ENCODE results near the gene PMM1.
"Not testable (repeated sequence)": the region's sequence is repeated elsewhere in the genome, so short reads cannot be mapped to it uniquely, and the experiment has no call there.

The PMM1 gene

DNA sequence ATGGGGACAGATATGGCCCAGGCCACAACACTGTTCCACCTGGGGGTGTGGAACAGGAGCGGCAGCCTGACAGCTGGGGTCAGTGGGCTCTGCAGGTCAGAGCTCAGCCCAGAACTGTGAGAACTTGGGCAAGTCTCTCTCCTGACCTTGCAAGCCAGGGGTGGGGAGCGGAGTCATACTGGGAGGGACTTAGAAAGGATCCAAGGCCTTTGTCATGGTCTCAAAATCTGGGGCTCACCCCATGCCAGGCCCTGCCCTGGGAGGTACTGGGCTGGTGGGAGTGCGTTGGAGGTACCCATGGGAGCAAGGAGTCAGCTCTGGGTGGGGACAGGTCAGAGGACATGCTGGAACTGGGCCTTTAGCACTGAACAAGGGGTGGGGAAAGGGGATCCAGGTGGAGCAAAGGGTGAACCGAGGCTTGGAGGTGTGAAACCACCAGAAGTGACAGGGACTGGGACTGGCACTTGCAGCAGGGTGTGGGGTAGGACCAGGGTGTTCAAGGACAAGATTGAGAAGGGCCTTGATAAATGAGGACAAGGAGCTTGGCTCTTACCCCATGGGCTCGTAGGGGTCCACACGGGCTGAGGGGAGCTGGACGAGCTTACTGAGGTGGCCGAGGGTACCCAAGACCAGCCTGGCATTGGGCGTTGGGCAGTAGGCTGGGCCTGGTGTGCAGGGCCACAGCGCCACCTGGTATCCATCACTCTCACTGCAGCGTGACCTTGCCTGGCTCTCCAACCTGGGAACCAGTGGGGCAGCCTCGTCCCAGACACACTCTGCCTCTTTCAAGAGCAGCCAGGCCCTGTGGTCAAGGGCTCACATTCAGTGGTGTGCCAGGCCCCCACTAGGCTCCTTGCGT is 7.4 kb upstream of the PMM1 start:
- no peak for DNase-seq

DNA sequence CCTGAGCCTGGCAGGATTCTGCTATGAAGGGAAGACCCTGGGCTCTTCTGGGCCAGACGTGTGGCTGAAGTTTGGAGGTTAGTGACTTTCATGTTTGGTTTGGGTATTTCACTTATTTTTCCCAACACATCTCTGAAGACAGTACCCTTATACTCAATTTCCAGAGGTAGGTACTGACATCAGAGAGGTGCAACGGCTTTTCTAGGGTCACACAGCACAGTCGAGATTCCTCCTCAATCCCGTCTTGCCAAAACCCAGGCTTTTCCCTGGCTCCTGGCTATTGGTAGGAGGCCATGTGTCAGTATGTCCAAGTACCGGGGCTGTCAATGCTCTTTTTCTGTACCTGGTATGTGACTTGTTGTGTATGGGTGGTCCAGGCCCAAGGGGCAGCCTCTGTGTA is 6.1 kb upstream of the PMM1 start:
- no peak for DNase-seq

GRCh38 chr22:41593336-41593960 is 3.8 kb upstream of the PMM1 start:
- DNase-seq = not testable (repeated sequence)

DNA sequence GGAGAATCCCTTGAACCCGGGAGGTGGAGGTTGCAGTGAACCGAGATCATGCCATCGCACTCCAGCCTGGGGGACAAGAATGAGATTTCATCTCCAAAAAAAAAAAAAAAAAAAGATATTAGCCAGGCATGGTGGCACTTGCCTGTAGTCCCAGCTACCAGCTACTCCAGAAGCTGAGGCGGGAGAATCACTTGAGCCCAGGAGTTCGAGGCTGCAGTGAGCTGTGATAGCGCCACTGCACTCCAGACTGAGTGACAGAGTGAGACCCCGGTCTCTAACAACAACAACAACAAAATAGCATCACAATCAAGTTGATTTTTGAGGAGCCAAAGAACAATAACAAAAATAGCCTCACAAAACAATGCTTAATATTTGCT is 2.3 kb downstream of the PMM1 start:
- no peak for DNase-seq

- no peak for DNase-seq
Observed at GRCh38 chr22:41585898-41586297, 3.7 kb downstream of the PMM1 start.

DNA sequence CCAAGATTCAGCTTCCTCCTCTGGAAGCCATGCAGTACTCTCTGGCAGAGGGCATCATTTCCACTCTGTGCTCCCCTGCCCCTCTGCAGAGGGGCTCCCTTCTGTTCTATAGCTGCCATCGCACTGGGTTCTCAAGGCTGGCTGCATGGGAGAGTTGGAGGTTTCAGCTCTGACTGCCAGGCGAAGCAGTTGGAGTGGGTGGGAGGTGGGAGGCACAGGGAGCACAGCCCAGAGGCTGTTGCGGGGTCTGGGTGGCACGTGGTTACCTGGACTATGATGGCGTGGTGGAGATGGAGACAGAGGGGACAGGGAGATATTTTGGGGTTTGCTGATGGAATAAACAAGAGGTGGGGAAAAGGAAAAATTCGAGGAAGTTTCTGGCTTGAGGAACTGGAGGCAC is 4.8 kb downstream of the PMM1 start:
- no peak for DNase-seq

DNA sequence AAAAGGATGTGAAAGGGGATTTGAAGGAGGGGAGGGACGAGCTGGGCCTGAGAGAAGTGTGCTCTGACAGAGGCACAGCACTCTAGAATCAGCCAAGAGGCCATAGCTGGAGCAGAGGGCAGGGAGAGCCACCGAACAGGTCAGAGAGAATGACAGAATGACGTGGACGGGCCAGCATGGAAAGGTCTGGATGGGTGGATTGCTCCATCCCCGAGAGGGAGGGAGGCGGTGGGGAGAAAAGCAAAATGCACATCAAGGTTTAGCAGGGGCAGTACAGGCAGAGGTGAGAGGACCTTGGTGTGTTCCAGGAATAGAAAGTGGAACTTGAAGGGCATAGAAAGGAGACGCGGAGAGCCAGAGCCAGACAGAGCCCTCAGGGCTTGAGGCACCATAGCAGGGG is 6.9 kb downstream of the PMM1 start:
- no peak for DNase-seq

GRCh38 chr22:41579997-41580355 is 9.7 kb downstream of the PMM1 start:
- DNase-seq = no peak

- DNase-seq = no peak
Observed at GRCh38 chr22:41579297-41579996, 10.2 kb downstream of the PMM1 start.

- DNase-seq = no peak
Observed at GRCh38 chr22:41578818-41579217, 10.8 kb downstream of the PMM1 start.

DNA sequence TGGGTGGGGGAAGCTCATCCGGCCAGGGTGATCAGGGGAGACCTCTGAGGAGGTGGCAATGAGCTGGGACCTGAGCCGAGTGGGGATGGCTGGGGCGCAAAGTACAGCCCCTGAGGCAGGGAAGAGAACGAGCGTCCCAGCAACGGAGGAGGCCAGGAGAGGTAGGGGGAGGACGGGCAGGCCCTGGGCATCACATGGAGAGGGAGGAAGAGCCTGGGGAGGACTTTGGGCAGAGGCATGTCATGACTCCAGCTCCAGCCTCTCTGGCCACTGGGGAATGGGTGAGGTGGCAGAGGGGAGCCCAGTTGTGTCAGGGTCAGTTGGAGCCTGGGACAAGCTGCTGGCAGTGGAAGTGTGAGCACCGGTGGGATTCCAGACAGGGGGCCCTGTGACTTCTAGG is 11.5 kb downstream of the PMM1 start:
- DNase-seq = no peak

GRCh38 chr22:41576877-41577276 is 12.8 kb downstream of the PMM1 start:
- no peak for DNase-seq

- DNase-seq = no peak
Observed at GRCh38 chr22:41575533-41575932, 14.1 kb downstream of the PMM1 start.

- no peak for DNase-seq
Observed at GRCh38 chr22:41574847-41575381, 14.7 kb downstream of the PMM1 start.

DNA sequence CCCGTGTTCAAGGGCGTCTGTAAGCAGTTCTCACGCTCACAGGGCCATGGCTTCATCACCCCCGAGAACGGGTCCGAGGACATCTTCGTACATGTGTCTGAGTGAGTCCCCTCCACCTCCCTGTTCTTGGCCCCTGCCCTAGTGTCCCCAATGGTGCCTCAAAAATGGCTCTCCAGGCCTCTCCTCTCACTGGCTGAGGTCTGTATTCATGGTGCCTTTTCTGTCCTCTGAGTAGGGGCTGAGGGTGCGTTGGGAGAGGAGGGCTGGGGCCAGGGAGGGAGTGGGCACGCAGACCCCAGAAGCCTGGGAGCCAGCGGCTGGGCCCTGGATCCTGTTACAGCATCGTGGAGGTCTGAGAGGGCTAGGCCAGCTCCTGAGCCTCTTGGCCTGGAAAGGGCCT is 16.0 kb downstream of the PMM1 start:
- DNase-seq = no peak

DNA sequence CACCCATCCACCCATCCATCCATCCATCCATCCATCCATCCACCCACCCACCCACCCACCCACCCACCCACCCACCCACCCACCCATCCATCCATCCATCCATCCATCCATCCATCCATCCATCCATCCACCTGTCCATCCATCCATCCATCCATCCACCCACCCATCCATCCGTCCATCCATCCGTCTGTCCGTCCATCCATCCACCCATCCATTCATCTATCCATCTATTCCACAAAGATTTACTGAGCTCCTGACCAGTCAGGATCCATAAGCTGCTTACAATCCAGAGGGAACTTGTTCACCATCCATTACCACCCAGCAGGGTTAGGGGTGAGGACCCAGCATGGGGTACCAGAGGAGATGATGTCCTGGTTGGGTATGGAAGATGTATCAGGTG is 17.3 kb downstream of the PMM1 start:
- not testable (repeated sequence) for DNase-seq

DNA sequence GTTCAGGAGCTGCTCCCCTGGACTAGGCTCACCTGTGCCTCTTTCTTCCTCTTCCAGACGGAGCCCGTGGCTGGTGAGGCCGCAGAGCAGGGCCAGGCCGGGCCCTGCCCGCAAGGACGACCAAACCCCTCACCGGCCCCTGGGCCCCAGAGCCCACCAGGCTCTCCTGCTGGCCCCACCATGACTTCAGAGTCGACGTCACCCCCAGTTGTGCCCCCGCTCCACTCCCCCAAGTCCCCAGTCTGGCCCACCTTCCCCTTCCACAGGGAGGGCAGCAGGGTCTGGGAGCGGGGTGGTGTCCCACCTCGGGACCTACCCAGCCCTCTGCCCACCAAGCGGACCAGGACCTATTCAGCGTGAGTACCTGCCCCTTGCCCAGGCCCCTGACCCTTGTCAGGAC is 17.9 kb downstream of the PMM1 start:
- DNase-seq = no peak

DNA sequence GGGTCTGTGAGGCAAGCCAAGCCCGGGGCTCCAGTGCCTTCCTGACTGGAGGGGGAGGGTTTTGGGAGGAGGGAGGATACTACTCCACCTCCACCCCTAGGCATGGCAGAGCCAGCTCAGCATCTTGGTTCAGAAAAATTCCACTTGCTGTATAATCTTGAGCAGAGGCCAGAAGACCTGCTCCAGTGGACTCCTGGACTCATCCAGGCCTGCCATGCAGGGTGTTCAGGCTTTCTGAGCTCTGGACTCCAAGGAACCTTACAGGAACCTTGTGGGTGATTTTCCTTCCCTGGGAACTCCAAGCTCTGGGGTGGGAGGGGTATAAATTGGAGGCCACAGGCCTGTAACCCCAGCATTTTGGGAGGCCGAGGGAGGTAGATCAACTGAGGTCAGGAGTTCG is 19.4 kb downstream of the PMM1 start:
- DNase-seq = no peak

DNA sequence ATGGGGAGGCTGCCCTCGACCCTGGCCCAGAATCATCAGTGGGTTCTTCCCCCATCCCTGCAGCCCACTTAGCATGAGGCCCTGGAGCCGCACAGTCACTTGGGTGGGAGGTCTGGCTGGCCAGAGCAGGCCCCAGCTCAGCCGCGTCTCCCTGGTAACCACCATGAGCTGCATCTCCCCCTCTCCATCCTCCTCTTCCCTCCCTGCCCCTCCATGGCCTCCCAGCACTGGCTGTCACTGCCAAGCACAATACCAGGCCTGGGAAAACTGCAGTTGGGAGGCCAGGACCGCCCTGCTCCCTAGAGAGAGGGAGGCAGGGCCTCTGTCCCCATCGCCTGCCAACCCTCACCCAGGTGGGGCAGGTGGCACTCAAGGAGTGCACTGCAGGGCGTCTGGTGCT is 20.8 kb downstream of the PMM1 start:
- no peak for DNase-seq

- no peak for DNase-seq
Observed at GRCh38 chr22:41567512-41567768, 22.2 kb downstream of the PMM1 start.

GRCh38 chr22:41565403-41566054 is 24.1 kb downstream of the PMM1 start:
- no peak for DNase-seq

DNA sequence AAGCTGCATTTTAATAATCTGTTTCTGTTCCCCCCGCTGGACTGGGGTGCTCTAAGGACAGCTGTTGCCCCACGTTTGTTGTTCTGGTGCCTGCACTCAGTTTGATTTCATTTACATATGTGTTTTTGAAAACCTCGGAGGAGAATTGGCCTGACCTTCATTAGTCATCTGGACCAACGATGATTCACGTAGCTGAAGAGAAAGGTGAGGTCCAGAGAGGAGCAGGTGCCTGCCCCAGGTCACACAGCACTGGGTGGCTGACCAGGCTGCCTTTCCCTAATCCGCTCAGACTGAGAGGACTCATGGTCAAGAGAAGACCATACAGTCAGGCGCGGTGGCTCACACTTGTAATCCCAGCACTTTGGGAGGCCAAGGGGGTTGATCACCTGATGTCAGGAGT is 25.1 kb downstream of the PMM1 start:
- DNase-seq = no peak

GRCh38 chr22:41563051-41563711 is 26.5 kb downstream of the PMM1 start:
- no peak for DNase-seq

Measured in activated CD4-positive, alpha-beta T cell treated with anti-CD3 and anti-CD28 coated beads for 4 hours (primary cell).